GM12878 (cell line): ENCODE measurements around the gene TREML1.

ENCODE experiments used
- CTCF ChIP-seq, 3 experiments: IDR thresholded peaks in 2 of 3; conservative IDR thresholded peaks in 1 of 3; 2 replicates each; pipeline ENCODE4 v1.5.1; 2011; ENCODE audit warnings: low read depth in 3 of 3, low read length in 3 of 3, mild to moderate bottlenecking in 3 of 3, control low read depth in 2 of 3, moderate library complexity in 2 of 3, inconsistent platforms in 1 of 3, mixed read lengths in 1 of 3; ENCODE audit not compliant: control insufficient read depth in 2 of 3, insufficient read depth in 1 of 3; ENCODE audit errors: extremely low read depth in 1 of 3
- ETV6 ChIP-seq, 2 experiments: fragments of 450-650 bp in 1 of 2; IDR thresholded peaks in 1 of 2; conservative IDR thresholded peaks in 1 of 2; 2 replicates each; pipeline ENCODE4 v1.6.1; 2014; ENCODE audit warnings: antibody characterized with exemption in 1 of 2, borderline replicate concordance in 1 of 2, low read depth in 1 of 2, mild to moderate bottlenecking in 1 of 2, moderate library complexity in 1 of 2
- EZH2 ChIP-seq: IDR thresholded peaks from 2 replicates; pipeline ENCODE4 v1.6.1; 2012; ENCODE audit warnings: low read depth, mild to moderate bottlenecking, control low read depth, inconsistent platforms, low read length, borderline replicate concordance; ENCODE audit not compliant: control insufficient read depth
- GABPA ChIP-seq: IDR thresholded peaks from 2 replicates; pipeline ENCODE4 v1.6.1; 2014; ENCODE audit warnings: antibody characterized with exemption, low read depth, mild to moderate bottlenecking, inconsistent platforms
- POLR2A ChIP-seq: IDR thresholded peaks from 2 replicates; pipeline ENCODE4 v1.6.1; 2011; ENCODE audit warnings: low read depth, mild to moderate bottlenecking, low read length
- SIX5 ChIP-seq: IDR thresholded peaks from 2 replicates; pipeline ENCODE4 v1.6.1; 2011; ENCODE audit warnings: mild to moderate bottlenecking, low read depth, low read length, moderate library complexity; ENCODE audit not compliant: severe bottlenecking
- TAF1 ChIP-seq: IDR thresholded peaks from 2 replicates; pipeline ENCODE4 v1.6.1; 2011; ENCODE audit warnings: mild to moderate bottlenecking, low read depth, low read length, borderline replicate concordance
- TARDBP ChIP-seq: IDR thresholded peaks from 2 replicates; pipeline ENCODE4 v1.6.1; 2016; ENCODE audit warnings: borderline replicate concordance
- ZBTB11 ChIP-seq: fragments of 450-650 bp; formaldehyde crosslinking; IDR thresholded peaks from 2 replicates; pipeline ENCODE4 v1.5.0; 2022; ENCODE audit warnings: mild to moderate bottlenecking, missing genetic modification characterization

GRCh38 chr6:41193884-41194283, 39.7 kb upstream of the TREML1 start:
- TF ChIP-seq EZH2 (no peak), TAF1 (no peak), TARDBP (no peak), CTCF (IDR thresholded peaks at IDR 0.05 in 2 of 3, conservative IDR thresholded peaks at IDR 0.05 in 1 of 3; ENCODE audit: control insufficient read depth in 2 of 3, extremely low read depth in 1 of 3, insufficient read depth in 1 of 3, low read depth in 3 of 3, low read length in 3 of 3) (no peak), GABPA (no peak), ZBTB11 (CRISPR knock-in tag) (no peak), POLR2A (no peak), SIX5 (no peak), ETV6 (conservative IDR thresholded peaks at IDR 0.05 in 1 of 2, IDR thresholded peaks at IDR 0.05 in 1 of 2; ENCODE audit: borderline replicate concordance in 1 of 2, low read depth in 1 of 2) (no peak)
